Astrocyte of the hippocampus (primary cell): ENCODE data around the gene GNG7.
A peak's percentile ranks its signal among the peaks of the same experiment; 100 is the strongest.
"Not testable (repeated sequence)": the region's sequence is repeated elsewhere in the genome, so short reads cannot be mapped to it uniquely, and the experiment has no call there.

Experiments
- DNase-seq: peaks from one replicate; pipeline ENCODE4 v3.0.0; 2011; ENCODE audit warnings: low read depth, low spot score

The GNG7 gene

DNA sequence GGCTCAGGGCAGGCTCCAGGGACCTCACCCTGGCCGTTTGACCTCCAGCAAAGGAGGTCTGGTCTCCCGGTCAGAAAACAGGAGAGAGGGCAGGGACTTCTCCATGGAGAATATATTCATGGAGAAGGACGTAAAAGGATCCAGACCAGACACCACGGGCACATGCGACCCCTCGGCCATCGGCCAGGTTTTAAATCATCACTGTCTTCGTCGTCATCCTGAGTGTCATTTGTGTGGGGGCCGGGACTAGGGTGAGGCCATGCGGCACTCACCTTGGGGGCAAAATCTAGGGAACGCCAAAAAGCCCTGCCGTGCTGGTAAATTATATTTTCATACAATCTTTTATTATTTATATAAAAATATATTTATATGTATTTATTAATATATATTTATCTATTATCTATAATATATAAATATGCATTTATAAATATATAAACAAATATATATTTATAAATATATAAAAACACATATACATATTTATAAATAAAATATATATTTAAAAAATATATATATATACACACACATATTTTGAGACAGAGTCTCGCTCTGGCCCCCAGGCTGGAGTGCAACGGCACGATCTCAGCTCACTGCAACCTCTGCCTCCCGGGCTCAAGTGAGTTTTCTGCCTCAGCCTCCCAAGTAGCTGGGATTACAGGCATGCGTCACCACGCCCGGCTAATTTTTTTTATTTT is 151.2 kb downstream of the GNG7 start:
- no peak for DNase-seq

DNA sequence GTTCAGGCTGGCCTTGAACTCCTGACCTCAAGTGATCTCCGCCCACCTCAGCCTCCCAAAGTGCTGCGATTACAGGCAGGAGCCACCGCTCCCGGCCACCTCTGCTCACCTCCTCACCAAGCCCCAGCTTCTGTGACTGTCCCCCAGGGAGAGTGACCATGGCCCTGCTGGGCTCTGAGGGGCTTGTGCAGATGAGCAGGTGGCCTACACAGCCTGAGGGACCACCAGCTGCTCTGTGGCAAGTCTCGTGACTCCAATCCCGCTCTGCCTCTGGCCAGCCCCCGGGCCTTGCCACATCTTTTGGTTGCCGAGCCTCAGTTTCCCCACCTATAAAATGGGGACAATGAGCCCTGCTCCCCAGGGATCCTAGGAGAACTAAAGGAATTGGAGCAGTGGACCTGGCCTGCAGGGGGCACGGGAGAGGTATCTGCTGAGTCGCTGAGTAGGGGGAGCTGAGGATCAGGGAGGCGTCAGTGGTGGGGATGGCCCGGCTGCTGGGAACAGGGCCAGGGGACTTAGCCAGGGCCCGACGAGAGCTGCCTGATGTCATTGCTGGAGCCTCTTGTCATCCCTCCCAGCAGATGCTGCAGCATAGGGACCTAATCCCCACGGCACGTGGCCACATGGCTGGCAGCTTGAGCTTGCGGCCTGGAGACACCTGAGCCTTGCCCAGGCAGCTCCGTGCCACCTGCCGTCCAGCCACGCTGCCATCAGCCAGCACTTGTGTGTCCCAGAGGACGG is 151.9 kb downstream of the GNG7 start:
- peak; percentile 47 for DNase-seq

DNA sequence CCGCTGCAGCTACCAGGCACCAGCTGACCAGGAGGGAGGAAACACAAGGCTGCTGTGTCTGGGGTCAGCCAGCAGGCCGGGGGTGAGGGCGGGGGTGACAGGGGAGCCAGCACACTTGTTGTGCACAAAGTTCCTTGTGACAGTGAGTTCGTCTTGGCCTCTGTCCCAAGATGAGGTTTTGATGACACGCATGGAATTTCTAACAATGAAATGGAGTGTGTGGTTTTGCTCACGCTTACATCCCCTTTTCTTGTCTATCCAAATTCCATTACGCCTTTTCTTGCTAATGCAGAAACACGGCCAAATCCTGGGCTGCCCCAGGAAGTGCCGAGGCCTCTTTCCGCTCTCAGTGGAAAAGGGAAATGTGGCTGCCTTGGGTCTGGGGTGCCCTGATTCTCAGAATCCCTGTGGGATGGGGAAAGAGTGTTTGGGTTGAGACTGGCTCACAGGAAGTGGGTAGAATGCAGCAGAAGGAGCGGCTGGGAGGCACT is 152.7 kb downstream of the GNG7 start:
- peak; percentile 97 for DNase-seq

DNA sequence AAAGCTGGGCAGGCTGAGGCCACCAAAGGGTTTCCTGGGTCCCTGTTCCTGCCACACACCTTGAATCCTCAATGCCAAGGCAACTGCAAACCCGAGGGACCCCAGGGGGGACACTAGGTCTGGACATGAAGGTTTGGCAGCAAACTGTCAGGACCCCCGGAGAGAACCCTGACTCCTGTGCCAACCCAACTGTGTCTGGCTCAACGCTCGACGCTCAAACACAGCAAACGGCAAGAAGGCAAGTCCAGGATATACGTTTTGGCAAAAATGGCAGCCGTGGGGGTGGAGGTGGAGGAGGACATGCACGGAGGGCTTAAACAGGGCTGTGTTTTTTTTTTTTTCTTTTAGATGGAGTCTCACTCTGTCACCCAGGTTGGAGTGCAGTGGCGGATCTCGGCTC is 153.5 kb downstream of the GNG7 start:
- DNase-seq: no peak

DNA sequence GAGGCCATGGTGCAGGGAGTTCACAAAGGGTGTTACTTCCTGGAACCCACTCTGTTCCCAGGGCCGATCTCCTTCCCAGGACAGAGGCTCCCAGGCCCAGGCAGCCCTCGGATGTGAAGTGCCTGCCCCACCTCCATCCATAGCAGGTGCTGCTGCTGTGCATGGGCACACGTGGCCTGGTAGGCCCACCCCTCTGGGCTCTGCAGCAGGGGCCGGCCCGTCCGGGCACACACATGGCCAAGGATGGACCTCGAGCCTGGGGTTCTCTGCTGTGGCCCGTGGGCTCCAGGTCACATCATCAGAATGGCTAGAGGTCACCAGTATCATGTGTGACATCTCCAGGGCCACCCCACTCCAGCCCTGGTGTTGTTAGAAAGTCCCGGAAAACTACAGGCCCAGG is 154.8 kb downstream of the GNG7 start:
- no peak for DNase-seq

DNA sequence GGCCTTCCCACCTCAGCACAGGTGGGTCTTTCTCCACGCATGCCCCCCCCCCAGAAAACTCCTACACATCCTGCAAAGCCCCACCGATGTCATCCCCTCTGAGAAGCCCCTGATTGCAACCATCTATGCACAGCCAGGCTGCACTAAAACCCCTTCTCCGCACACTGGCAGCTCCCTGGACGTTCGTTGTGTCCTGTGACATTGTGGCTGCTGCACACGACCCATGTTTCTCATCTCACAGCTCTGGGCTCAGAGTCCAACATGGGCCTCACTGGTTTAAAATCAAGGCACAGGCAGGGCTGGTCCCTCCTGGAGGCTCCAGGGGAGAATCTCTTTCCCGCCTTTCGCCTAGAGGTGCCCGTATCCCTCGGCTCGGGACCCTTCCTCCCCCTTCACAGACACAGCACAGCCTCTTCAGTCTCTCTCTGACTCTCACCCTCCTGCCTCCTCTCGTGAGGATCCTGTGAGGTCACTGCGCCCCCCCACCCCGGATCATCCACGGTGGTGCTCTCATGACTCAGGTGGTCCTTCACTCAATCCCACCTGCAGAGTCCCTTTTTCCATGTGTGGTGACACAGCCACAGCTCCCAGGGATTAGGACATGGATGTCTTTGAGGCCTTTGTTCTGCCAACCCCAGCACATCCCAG is 155.3 kb downstream of the GNG7 start:
- no peak for DNase-seq

DNA sequence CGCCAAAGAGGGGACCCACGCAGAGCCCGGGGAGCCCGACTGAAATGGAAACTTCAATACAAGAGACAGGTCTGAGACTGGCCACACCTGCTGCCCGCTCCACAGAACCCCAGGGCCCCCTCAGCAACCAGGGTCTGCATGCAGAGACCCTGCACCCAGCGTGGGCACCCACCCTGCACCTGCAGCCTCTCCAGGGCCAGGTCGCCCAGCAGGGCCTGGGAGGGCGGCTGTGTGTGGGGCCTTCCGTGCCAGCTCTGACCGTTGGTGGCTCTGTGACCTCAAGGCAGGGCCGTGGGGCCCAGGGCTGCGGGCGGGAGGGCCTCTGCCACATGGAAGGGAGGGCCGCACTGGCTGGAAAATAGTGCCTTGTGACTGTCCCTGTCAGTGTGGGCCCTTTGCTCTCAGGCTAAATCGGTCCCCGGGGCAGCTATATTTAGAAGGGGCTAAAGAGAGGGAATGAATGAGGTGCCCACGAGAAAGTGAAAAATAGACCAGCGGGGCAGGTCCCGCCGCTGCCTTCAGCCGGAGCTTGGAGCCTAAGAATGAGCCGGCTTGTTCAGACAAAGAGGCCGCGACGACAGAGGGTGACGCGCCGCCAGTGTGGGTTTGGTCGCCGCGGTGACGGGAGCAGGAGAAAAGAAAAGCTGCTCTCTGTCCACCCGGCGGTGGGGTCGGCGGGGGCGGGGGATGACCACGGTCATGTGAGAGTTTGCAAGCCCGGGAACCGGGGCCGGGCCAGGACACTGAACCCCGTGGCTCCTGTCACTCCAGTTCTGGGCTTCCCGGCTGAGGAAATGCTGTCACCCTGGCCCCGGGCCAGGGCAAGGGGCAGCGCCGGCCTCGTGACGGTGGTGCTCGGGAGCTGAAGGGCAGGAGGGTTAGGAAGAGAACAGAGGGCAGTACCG is 156.1 kb downstream of the GNG7 start:
- DNase-seq: peak; percentile 85

DNA sequence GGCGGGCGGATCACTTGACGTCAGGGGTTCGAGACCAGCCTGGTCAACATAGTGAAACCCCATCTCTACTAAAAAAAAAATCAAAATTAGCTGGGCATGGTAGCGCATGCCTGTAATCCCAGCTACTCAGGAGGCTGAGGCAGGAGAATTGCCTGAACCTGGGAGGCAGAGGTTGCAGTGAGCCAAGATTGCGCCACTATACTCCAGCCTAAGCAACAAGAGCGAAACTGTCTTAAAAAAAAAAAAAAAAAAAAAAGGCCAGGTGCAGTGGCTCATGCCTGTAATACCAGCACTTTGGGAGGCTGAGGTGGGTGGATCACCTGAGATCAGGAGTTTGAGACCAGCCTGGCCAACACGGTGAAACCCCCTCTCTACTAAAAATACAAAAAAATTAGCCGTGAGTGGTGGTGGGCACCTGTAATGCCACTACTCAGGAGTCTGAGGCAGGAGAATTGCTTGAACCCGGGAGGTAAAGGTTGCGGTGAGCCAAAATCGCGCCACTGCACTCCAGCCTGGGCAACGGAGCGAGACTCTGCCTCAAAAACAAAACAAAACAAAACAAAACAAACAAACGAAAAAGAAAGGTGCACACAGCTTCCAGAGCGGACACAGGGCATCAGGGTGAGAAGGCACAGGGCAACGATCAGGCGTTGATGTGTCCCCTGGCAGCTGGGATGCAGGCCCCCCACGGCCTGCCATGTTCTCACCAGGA is 156.9 kb downstream of the GNG7 start:
- not testable (repeated sequence) for DNase-seq

DNA sequence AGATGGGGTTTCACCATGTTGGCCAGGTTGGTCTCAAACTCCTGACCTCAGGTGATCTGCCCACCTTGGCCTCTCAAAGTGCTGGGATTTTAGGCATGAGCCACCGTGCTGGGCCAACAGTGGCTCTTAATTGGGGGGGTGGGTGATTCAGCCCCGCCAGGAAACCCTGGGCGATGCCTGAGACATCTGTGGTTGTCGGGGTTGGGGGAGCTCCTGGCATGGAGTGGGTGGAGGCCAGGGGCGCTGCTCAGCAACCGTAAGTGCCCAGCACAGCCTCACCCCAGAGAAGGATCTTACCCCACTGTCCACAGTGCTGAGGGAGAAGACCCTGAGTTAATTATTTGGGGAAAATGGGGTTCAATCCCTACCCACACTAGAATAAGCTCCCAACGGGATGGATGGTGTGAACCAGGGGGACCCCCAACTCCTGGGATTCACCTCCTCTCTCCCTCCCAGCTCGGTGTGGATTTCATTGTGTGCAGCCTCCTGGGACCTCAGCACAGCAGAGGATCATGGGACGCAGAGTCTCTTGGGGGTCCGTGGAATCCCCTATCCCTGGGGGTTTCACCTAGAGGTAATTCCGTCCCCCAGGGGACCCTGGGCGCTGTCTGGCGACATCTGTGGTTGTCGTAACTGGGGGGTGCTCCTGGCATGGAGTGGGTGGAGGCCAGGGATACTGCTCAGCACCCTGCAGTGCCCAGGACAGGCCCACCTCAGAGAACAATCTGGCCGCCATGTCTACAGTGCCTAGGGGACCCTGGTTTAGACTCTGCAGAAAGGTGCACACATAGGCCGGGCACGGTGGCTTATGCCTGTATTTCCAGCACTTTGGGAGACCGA is 157.7 kb downstream of the GNG7 start:
- peak; percentile 37 for DNase-seq

DNA sequence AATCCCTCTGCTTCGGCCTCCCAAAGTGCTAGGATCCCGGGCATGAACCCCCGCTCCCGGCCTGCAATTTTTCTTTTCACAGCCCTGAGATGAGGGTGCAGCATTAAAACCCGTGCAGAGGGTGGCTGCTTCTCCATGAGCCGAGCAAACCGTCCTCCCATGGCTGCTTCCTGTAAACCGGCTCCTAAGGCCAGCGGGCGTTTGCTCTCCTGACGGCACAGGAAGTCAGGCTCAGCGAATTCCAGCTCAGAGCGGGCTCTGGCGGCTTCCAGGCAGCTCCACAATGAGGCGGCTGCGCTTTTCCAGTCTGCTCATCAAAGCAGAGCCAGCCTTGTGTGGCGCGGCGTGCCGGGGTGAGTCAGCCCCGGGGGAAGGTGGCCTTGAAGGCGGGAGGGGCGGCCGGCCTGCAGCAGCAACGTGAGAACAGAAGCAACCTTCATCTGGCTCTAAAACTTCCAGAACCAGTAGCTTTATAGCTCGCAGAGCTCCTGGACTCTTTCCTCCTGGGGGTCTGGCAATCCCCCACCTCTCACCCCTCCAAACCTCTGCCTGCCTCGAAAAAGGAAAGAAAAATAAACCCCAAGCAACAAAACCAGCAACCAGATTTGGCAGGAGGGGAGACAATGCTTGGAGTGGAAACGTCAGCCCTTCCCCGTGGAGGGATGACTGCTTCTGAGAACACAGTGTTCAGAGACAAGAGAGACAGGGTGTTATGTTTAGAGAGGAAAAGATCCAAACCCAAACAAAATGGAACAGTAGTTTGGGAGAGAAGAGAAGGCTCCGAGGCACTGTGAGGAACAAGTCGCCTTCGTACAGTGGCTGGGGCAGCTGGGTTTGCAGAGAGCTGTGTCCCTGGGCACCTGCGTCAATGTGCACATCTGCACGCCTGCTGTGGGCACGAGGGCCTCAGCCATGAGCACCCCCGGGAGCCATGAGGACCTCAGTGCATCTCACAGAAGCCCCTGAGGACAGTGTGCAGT is 158.7 kb downstream of the GNG7 start:
- peak; percentile 99 for DNase-seq

DNA sequence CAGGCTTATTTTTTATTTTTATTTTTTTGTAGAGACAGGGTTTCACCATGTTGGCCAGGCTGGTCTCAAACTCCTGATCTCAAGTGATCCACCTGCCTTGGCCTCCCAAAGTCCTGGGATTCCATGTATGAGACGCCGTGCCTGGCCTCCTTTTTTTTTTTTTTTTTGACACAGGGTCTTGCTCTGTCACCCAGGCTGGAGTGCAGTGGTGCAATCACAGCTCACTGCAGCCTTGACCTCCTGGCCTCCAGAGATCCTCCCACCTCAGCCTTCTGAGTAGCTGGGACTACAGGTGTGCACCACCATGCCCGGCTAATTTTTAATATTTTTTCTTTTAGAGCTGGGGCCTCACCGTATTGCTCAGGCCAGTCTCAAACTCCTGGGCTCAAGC is 159.4 kb downstream of the GNG7 start:
- not testable (repeated sequence) for DNase-seq

DNA sequence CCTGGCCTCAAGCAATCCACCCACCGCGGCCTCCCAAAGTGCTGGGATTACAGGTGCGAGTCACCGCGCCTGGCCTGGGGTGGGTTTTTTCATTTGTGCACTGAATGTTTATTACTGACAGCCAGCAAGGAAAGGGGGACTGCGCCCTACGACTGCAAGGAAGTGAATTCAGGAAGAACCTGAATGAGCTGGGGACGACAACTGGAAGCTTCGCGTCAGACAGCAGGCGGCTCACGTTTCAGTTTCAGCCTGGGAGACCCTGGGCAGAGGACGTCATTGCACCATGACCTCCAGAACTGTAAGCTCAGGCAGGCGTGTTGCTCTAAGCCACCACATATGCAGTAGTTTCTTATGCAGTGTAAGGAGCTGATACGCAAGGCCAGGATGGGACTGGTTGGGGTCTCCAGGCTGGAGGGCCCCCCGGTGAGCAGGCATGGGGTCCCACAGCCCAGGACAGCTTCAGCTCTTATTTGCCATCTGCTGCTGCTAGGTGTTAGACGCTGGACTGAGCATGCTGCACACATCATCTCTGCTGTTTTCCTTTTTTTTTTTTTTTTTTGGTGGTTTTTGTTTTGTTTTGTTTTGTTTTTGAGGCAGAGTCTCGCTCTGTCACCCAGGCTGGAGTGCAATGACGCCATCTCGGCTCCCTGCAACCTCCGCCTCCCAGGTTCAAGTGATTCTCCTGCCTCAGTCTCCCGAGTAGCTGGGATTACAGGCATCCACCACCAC is 160.0 kb downstream of the GNG7 start:
- DNase-seq: peak; percentile 37

DNA sequence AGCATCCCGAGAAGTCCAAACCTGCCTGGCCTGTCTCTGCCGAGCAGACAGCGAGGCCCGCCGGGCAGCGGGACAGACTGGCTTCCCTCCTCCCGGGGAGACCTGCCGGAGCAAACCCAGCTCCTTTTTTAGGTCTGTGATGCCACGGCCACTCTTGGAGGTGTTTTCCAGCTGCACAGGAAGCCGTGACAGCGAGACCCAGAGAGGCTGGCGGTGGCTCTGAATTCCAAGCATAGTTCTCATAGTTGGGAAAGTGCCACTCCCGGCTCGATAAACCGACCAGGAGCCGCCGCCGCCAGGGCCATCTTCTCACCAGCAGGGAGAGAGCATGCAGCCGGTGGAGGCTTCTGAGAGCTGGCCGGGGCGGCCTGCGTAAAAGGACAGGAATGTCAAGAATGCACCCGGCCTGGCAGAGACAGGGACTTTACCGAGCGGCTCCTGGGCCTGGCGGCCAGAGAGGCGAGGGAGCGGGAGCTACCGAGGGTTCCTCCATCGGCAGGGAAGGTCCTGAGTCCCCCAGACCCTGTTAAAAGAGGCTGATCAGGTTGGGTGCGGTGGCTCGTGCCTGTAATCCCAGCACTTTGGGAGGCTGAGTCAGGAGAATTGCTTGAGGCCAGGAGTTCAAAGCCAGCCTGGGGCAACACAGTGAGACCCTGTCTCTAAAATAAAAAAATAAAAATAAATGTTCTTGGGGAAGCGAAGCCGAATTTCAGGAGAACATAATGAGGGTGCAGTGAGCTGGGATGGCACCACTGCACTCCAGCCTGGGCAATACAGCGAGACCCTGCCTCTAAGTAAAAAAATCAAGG is 161.6 kb downstream of the GNG7 start:
- peak; percentile 99 for DNase-seq

DNA sequence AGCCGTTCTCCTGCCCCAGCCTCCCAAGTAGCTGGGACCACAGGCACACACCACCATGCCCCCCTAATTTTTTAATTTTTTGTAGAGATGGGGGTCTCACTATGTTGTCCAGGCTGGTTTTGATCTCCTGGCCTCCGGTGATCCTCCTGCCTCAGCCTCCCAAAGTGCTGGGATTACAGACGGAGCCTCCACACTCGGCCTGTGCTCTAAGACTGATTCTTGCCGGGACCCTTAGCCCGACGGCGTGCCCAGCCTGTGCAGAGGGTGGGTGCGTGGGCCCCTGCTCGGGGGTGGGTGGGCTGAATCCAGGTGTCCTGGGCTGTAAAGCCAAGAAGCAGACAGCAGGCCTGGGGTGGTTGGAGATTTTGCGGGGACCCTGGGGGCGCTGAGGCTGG is 162.2 kb downstream of the GNG7 start:
- DNase-seq: no peak

DNA sequence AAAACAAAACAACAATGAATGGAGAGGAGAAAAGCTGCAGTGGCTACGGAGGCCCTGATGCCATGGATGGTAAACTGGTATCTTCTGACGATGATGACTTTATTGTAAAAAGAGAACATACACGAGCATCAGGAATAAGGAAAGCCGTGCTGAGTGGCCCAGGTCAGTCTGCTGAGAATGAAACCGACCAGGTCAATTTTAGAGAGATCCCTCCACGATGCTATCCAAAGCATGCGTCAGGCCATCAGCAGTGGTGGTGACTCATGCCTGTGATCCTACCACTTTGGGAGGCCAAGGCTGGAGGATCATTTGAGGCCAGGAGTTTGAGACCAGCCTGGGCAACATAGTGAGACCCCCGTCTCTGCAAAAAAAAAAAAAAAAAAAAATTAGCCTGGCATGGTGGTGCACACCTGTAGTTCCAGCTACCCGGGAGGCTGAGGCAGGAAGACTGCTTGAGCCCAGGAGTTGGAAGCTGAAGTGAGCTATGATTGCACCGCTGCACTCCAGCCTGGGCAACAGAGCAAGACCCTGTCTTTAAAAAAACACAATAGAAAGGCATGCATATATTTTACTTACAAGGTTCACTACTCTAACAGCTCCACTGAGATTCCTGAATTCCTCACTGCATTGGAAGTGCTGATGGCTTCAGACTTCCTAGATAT is 164.3 kb downstream of the GNG7 start:
- DNase-seq: no peak

DNA sequence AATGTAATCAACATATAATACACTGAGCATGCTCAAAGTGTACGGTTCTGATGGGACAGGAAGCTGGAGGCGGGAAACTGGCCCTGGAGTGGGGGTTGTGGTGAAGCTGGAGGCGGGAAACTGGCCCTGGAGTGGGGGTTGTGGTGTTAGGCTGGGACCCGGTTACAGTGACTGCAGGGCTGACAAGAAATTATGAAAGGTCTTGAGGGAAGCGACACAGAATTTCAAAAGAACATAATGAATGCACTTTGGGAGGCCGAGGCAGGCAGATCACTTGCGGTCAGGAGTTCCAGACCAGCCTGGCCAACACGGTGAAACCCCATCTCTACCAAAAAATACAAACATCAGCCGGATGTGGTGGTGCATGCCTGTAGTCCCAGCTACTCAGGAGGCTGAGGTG is 164.9 kb downstream of the GNG7 start:
- DNase-seq: not testable (repeated sequence)

DNA sequence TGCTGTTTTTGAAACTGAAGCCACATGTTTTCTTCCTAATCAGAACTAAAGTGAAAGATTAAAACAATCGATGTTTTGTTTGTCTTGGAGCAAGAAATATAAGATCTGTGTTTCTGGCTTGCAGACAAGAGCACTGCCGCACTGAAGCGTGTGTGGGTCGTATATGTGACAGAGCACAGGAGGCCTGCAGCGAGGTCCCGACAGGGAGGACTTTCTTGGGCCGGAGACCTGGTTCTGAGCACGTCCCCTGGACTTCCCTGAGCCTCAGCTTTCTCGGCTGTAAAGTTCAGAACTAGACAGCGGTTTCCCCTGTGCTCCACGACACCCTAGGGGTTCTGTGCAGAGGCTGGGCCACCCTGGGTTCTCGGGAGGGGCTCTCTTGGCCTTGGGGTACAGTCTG is 166.0 kb downstream of the GNG7 start:
- no peak for DNase-seq
